Suprapubic skin (tissue), 4 donors: Measurements from ENCODE around the gene ZFP1. TPM values are rescaled to one million over a fixed set of nuclear protein-coding genes. Genes with fewer than 3 reads are reported as not detected.

ENCODE experiments used
- DNase-seq, 2 donors: peaks; one replicate each; pipeline ENCODE4 v3.0.0-alpha.2; 2019; ENCODE audit warnings: low spot score in 2 of 2
- H3K27ac ChIP-seq: fragments of 200-600 bp; sonication (generic); one replicate; pipeline ENCODE4 v1.5.1; 2019
- H3K27me3 ChIP-seq: fragments of 200-600 bp; sonication (generic); one replicate; pipeline ENCODE4 v1.5.1; 2019
- H3K36me3 ChIP-seq: fragments of 200-600 bp; sonication (generic); one replicate; pipeline ENCODE4 v1.5.1; 2019
- H3K4me1 ChIP-seq: fragments of 200-600 bp; sonication (generic); one replicate; pipeline ENCODE4 v1.5.1; 2019
- H3K4me3 ChIP-seq: fragments of 200-600 bp; sonication (generic); one replicate; pipeline ENCODE4 v1.5.1; 2019; ENCODE audit warnings: mild to moderate bottlenecking
- H3K9me3 ChIP-seq: fragments of 200-600 bp; sonication (generic); one replicate; pipeline ENCODE4 v1.5.1; 2019
- CTCF ChIP-seq, 2 donors: fragments of 200-600 bp in 1 of 2; fragments of 450-650 bp in 1 of 2; sonication (generic) in 1 of 2; IDR thresholded peaks; one replicate each; pipeline ENCODE4 v1.5.1; 2016 to 2019; ENCODE audit warnings: antibody characterized with exemption in 2 of 2, mild to moderate bottlenecking in 1 of 2, moderate library complexity in 1 of 2
- EP300 ChIP-seq: sonication (generic); formaldehyde crosslinking; IDR thresholded peaks from one replicate; pipeline ENCODE4 v1.6.1; 2017; ENCODE audit warnings: antibody characterized with exemption
- POLR2A ChIP-seq, 2 donors: fragments of 450-650 bp; IDR thresholded peaks; one replicate each; pipeline ENCODE4 v1.6.1; 2017; ENCODE audit warnings: antibody characterized with exemption in 2 of 2, mild to moderate bottlenecking in 2 of 2, moderate library complexity in 2 of 2
- POLR2AphosphoS5 ChIP-seq, 3 donors: sonication (generic); formaldehyde crosslinking; IDR thresholded peaks; one replicate each; pipeline ENCODE4 v1.6.1; 2017; ENCODE audit warnings: antibody characterized with exemption in 3 of 3
- WGBS: methylation state at CpG from one replicate; pipeline ENCODE4 v1.1.5; 2018; 5-methylcytosine and 5-hydroxymethylcytosine counted together
- total RNA-seq, 4 donors: library from RNA; depleted of rRNA; stranded (reverse); fragments of >200 nt; gene quantifications; one replicate each; pipeline ENCODE4 v1.1.0, GENCODE V29; 2016

The ZFP1 gene
- total RNA-seq, 4 donors from 2014 or later: 4.4 to 8.7 (median 6.8) TPM

GRCh38 chr16:75106351-75107274, 41.7 kb upstream of the ZFP1 start:
- DNase-seq: peak; percentile 51 to 62
- Histone ChIP-seq H3K27ac (peak overlapping the region; percentile 82), H3K36me3 (peaks cover 2% of the 10 kb centered on the region), H3K27me3 (no peaks in the 10 kb centered on the region), H3K4me1 (peaks cover 66% of the 10 kb centered on the region), H3K9me3 (no peaks in the 10 kb centered on the region), H3K4me3 (no peak overlapping the region)
- WGBS: 93% methylated on average over 20 of the region's 20 CpGs
- TF ChIP-seq EP300 (no peak), CTCF (IDR thresholded peaks at IDR 0.05) (no peak), POLR2A (IDR thresholded peaks at IDR 0.05) (no peak), POLR2AphosphoS5 (IDR thresholded peaks at IDR 0.05) (no peak)

DNA sequence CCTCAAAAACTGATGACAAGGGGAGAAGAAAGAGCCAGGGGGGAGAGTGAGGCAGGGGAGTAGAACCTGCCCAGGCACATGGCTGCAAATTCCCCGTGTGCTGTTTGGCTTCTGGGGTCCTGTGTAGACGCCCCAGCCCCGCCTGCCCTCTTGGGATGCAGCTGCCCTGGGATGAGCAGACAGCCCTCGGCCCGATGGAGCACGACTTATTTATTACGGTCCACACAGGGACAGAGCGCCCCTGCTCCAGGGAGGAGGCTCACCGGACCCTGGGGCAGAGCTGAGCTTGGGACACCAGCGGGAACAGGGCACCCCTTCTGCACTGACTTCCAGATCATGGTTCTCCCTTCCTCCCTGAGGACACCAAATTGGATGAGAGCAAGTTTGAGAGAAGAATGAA, 40.8 kb upstream of the ZFP1 start:
- peaks cover 2% of the 10 kb centered on the region for H3K36me3 ChIP-seq
- no peaks in the 10 kb centered on the region for H3K9me3 ChIP-seq
- no peak overlapping the region for H3K27ac ChIP-seq
- DNase-seq: peak; percentile 58 to 76
- H3K4me1 ChIP-seq: peaks cover 71% of the 10 kb centered on the region
- TF ChIP-seq POLR2AphosphoS5 (IDR thresholded peaks at IDR 0.05): no peak
- TF ChIP-seq POLR2A (IDR thresholded peaks at IDR 0.05): no peak
- TF ChIP-seq CTCF (IDR thresholded peaks at IDR 0.05): no peak
- TF ChIP-seq EP300: no peak
- no peak overlapping the region for H3K4me3 ChIP-seq
- no peaks in the 10 kb centered on the region for H3K27me3 ChIP-seq
- 84% methylated on average over 5 of the region's 10 CpGs for WGBS

DNA sequence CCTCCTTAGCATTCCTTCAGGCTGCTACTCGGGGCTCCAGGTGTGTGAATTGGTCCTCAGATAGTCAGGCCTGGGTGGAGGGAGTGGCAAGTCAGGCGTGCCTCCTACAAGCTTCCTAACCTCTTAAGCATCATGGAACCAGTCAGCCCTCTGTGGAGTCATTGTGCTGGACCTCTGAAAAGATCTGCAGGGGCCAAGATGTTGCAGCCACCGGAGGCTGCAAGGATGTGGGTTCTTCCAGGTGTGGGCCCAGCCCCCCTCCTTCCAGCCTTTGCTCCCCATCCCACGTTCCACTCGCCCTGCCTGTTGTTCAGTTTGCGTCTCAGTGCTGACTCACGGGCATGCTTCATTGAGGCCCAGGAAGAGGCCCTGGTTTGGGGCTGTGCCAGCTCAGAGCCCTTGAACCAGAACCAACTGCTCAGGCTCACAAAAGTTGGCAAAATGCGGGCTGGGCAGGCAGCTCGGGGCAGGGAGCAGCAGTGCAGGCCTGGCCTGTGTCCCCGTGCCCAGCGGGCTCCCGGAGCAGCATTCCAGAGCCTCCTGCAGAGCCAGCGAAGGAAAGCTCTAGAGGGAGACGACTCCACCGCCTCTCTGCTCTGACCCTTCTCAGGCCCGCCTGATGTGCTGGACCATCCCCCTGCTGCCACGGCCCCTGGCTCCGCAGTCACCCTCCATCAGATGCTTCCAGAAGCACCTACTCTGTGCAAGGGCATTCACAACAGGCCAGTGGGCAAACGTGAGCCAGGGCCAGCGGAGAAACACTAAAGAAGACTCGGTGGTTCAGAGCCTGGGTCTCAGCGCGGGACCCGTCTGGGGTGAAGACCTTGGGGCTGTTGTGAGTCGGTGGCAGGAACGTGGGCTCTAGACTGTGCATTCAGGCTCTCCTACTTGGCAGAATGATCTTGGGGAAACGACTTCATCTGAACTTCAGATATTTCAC, 39.3 kb upstream of the ZFP1 start:
- 40% methylated on average over 17 of the region's 27 CpGs for WGBS
- no peaks in the 10 kb centered on the region for H3K9me3 ChIP-seq
- TF ChIP-seq POLR2AphosphoS5 (IDR thresholded peaks at IDR 0.05): peak in 2 of 3 donors; percentile 20 to 44
- no peak for TF ChIP-seq EP300
- no peak for TF ChIP-seq POLR2A (IDR thresholded peaks at IDR 0.05)
- no peak for TF ChIP-seq CTCF (IDR thresholded peaks at IDR 0.05)
- peaks cover 73% of the 10 kb centered on the region for H3K4me1 ChIP-seq
- H3K27me3 ChIP-seq: no peaks in the 10 kb centered on the region
- H3K4me3 ChIP-seq: peak overlapping the region; percentile 15
- DNase-seq: peak in 1 of 2 donors; percentile 86
- peak overlapping the region; percentile 90 for H3K27ac ChIP-seq
- peaks cover 2% of the 10 kb centered on the region for H3K36me3 ChIP-seq

DNA sequence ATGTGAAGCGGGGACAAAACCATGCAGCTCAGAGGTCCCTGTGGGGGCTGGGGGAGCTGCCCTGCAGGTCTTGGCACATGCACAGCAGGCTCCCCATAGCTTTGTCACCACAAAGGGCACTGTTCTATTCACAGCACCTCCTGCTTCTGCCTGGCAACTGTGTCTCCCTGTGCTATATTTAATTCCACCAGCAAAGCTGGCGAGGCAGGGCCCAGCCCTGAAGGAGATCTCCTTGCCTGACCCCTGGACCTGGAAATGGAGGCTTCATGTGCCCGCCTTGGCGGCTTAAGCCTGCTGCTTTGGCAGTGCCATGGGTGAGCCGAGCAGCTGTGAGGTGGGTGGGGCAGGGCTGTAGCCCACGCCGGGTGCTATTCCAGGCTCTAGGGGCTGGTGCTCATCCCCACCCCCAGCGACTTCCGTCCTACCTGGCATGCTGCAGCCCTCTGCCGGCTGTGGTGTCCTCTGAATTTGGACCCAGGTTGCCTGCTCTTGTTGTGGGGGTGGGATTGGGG, 38.5 kb upstream of the ZFP1 start:
- H3K27me3 ChIP-seq: no peaks in the 10 kb centered on the region
- H3K27ac ChIP-seq: peak overlapping the region; percentile 90
- TF ChIP-seq EP300 (no peak), POLR2A (IDR thresholded peaks at IDR 0.05) (no peak), POLR2AphosphoS5 (IDR thresholded peaks at IDR 0.05) (no peak)
- WGBS: 25% methylated on average over 4 of the region's 10 CpGs
- H3K4me3 ChIP-seq: no peak overlapping the region
- H3K9me3 ChIP-seq: no peaks in the 10 kb centered on the region
- DNase-seq: peak in 1 of 2 donors; percentile 66
- H3K36me3 ChIP-seq: peaks cover 2% of the 10 kb centered on the region
- H3K4me1 ChIP-seq: peaks cover 70% of the 10 kb centered on the region

DNA sequence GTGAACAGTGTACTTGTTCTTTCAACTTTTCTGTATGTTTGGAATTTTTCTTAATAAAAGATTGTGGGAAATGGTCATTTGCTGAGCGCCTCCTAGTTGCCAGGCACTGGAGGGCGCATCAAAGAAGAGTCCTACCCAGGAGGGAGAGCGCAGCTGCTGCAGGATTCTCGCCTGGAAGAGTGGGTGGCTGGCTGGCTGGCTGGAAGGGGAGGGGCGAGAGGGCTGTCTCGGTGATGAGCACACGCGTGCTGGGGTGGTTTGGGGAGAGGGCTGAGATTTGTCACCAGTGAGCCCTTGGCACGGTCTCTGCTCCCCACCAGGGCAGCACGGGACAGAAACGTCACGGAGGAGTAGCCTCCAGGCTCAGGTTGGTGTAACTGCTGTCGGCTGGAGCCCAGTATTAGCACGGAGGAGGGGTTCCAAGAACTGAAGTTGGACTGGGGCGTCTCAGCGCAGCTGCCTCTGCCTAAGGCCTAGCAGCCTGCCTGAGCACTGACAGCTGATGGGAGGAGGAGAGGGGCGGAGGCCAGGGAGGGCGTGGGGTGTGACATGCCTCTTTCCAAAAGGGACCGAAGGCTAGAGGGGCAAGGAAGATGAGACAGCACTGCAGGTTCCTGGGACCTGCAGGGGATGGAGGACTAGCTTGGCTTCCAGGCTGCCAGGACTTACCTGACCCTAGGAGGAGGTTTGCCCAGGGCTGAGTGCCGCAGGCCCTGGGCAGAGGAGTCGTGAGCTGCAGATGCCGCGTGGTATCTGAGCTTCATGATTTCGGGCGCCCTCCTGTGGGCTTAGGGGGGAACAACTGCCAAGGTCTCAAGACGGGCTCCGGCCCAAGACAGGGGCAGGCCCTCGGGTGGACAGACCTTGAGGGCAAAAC, 37.4 kb upstream of the ZFP1 start:
- H3K36me3 ChIP-seq: peaks cover 2% of the 10 kb centered on the region
- H3K27me3 ChIP-seq: no peaks in the 10 kb centered on the region
- TF ChIP-seq EP300 (no peak), POLR2AphosphoS5 (IDR thresholded peaks at IDR 0.05) (peak in 1 of 3 donors; percentile 5), CTCF (IDR thresholded peaks at IDR 0.05) (peak; percentile 77 to 89), POLR2A (IDR thresholded peaks at IDR 0.05) (no peak)
- 12% methylated on average over 23 of the region's 28 CpGs for WGBS
- H3K9me3 ChIP-seq: no peaks in the 10 kb centered on the region
- H3K4me1 ChIP-seq: peaks cover 64% of the 10 kb centered on the region
- H3K27ac ChIP-seq: peak overlapping the region; percentile 90
- peak overlapping the region; percentile 35 for H3K4me3 ChIP-seq
- DNase-seq: peak; percentile 93 to 95
